ENCODE data around the gene TFCP2L1.

GRCh38 chr2:121239969-121240368 is 45.0 kb downstream of the TFCP2L1 start:
- TF ChIP-seq POLR2A (IDR thresholded peaks at IDR 0.05; ENCODE audit: low read depth, low read length) (no peak), POLR2AphosphoS5 (IDR thresholded peaks at IDR 0.05; ENCODE audit: low read depth, low read length) (no peak), TAF1 (IDR thresholded peaks at IDR 0.05; ENCODE audit: borderline replicate concordance, low read depth, low read length) (no peak)
